NCI-H2227 (cell line): ENCODE measurements around the gene ADAMTS13.

Experiments used
- DNase-seq: peaks from one replicate; lab custom pipeline; 2025; ENCODE audit not compliant: unreplicated experiment; lab: John Stamatoyannopoulos, UW

The ADAMTS13 gene

DNA sequence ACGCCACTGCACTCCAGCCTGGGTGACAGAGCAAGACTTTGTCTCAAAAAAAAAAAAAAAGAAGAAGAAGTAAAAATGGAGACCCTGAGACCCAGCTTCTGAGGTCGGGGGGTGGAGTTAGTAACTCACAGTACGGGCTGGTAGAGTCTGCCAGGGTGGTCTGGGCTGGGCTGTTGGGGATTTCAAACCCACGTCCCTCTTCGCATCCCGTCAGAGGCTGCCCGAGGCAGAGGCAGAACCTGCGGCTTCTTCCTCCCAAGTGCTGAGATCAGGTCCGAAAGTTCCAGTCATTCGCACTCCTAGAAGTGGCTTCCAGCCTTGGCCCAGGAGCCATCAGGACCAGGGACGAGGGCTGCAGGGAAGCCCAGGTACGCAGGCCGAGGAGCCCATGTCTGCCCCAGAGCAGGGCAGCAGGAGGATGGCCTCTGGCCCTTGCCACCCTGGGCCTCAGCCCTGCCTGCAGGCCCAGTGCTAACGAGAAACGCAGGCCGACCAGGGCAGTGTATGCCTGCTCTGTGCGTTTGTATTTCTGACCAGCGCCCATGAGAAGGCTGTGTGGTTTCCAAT lies 66.6 kb downstream of the ADAMTS13 start:
- DNase-seq, result no peak

DNA sequence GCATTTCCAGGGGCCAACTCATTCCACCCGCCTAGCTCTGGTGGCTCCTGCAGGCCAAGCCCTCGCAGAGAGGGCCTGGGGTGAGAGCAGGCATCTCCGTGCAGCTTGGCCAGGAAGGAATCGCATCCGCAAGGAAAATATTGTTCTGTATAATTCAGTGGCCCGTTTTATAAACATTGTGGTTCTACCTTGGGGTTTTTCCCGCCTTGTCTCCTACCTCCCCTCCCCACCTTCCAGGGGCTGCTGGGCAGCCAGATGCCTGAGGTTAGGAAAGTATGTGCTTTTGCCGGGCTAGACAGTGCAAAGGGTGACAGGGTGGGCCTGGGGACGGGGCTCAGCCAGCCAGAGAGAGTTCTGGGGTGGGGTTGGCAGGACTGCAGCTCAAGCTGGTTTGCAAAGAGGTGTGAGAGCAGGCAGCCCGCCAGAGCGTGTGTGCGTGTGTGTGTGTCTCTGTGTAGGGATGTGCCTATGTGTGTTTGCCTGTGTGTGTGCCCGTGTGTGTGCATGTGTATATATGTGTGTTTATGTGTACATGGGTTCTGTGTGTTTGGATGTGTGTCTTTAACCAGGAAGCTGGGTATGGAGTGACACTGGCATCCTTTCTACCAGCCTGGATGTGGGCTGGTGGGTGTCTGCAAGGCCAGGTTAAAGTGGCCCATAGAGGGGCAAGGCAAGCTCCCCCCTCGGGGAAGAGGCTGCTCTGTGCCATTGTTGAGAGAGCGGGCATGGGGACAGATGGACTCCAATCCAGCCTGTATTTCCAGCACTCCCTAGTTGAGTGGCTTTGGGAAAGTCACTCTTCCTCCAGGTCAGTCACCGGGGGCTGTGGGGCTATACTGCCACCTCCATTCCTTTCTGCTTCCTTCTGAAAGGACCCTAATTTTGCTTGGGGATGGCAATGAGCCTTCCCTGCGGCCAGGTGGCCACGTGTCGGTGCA lies 67.4 kb downstream of the ADAMTS13 start:
- DNase-seq, result no peak

DNA sequence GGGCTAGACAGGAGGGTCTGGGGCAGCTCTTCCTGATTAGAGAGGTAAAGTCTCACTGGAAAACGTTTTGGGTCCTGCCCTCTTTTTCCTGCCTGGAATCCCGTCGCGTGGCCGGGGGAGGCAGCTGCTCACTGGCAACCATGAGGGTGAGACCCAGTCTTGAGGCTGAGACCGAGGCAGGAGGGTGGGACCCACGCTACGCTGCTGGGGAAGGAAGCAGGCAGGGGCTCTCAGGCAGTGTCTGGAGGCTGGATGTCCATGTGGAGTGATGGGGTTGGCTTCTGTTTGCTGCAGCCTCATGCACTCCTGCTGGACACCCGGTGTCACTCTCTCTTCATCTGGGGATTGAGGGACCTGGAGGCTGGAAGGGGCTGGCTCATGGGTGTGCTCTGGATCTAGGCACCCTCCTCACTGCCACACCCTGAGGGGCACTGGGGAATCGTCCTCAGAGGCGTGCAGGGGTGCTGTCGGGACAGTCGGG lies 68.1 kb downstream of the ADAMTS13 start:
- no peak for DNase-seq

DNA sequence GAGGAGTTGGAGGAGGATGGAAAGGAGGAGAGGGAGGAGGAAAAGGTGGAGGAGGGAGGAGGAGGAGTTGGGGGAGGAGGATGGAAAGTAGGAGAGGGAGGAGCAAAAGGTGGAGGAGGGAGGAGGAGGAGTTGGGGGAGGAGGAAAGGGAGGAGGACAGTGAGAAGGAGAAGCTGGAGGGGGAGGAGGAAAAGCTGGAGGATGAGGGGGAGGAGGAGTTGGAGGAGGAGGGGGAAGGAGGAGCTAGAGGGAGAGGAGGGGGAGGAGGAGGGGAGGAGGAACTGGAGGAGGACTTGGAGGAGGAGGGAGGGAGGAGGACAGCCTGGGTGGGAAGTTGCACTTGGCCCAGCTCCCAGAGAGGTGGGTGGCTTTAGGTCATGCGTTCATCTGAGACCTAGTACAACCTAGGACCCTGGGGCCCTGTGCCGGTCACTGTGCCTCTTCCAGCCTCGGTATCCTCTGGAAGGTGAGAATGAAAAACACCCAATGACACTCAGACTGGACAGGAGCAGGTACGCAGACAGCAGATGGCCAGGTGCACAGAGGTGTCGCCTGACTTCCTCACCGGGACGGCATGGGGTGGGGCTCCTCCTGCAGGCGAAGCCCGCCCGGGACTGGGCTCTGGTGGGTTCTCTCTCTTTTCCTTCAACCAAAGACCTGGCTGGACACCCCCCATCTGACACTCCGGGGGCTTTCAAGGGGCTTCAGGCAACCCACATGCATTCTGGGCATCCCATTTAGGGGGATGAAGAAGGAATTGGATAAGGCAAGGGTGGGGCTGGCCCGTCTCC lies 68.9 kb downstream of the ADAMTS13 start:
- DNase-seq, result no peak

DNA sequence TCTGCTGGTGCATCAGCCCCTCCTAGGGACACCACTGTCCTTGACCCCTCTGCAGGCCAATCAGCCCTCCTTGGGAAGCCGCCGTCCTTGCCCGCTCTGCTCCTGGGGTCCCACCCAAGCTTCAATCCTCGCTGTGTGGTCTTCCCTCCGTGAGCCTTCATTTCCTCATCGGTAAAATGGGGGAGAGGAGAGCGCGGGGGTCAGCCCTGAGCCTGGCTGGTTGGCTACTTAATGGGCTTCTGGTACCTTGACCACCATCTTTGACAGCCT lies 69.4 kb downstream of the ADAMTS13 start:
- DNase-seq, result no peak

DNA sequence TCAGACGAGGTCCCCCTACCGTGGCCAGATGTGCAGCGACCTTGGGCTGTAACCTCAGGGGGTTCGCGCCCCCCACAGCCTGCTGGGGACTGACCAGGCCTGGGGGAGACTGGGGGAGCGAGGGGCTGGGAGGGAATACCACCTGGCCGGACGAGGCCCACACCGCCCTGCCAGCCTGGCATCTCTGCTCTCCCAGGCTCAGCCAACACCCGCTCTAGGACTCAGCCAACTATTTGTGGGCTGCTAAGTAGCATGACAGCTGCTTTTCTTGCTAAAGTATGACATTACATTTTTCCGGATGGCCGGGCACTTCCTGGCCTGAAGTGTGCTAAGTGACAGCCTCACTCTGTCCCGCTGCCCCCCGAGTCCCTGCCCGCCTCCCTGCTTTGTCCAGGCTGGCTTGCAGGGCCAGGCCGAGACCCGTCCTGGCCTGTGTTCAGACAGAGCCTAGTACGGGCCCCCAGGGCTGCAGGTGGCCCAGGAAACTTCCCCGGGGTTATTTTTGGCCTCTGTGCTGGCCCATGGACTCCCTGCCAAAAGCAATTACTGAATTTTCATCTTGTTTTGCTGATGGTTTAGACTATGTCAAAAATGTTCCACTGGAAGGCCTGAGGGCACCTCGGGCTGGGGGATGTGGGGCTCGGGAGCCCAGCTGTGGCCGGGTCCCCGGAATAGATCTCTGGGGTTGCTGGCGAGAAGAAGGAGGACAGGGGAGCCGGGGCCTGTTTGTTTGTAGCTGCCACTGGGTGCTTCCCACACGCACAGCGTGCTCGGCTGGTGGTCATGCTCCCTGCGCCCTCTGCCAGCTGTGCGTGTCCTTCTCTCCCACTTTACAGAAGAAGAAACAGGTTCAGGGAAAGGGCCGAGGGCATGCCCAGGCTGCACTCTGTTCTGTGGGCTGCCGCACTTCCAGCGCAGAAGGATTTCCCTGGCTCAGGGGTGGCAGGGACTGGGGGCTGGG lies 70.2 kb downstream of the ADAMTS13 start:
- no peak for DNase-seq

DNA sequence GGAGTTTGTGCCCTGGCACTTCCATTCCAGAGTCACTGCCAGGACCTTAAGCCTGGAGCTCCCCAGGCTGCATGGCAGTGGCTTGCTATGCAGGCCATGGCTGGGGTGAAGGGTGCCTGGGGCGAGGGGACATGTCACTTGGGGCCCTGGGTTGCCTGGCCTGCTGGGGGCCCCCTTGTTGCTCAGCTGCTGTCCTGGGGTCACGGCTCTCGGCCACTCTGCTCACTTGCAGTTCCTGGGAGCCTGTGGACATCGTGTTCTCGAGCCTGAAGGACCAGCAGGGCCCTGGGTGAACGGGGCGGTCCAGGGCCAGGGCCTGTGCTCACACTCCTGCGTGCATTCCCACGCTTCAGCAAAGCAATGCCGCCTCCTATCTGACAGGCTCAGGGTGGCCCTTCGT lies 71.3 kb downstream of the ADAMTS13 start:
- no peak for DNase-seq

DNA sequence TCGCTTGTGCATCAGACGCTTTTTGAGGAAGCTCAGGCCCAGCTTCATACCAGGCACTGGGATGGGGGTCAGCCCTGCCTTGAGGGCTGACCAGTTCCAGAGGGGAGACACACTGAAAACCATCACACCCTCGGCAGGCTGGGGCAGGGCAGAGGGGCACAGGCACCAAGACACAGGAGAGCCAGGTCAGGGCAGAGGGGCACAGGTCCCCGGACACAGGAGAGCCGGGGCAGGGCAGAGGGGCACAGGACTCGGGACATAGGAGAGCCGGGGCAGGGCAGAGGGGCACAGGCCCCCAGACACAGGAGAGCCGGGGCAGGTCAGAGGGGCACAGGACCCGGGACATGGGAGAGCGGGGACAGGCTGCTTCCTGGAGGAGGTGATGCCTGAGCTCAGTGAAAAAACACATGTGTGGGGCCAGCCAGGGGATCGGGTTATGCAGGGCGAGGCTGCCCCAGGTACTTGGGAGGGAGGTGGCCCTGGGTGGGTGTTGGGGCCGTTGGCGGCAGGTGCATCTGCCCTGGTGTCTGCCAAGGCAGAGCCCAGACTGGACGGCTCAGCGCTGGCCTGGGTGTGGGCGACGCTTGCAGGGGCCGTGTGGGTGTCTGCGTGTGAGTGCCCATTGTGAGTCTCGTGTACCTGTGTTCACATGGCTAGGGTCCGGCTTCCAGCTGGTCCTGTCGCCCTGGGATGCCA lies 71.8 kb downstream of the ADAMTS13 start:
- DNase-seq, result no peak

DNA sequence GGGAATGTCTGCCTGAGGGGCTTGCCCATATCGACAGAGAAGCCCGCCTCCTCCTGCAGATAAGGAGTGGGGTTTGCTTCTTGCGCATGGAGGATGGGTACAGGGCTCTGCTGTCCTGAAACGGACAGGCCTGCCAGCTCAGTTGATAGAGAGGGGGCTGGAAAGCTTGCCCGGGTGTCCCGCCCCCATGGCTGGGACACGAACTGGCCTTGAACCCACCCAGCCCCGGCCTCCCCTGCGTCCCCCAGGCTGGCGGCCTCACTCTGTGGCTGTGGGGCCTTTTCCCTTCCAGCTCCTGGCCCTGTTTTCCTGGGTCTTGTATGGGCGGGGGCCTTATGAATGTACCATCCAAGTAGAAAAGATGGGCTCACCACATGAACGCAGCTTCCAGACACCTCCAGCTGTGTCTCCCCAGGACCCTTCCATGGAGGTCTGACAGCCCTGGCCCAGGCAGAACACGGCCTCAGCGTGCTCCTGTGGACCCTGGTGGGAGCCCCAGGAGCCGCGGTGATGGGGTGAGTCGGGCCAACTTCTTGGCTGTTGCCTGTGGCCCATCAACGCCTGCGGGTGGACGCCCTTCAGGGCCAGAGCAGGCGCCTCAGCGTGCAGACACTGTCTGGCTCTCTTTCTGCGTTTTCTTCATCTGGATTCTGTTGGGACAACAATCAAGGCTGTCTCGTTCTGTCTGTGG lies 72.6 kb downstream of the ADAMTS13 start:
- no peak for DNase-seq

DNA sequence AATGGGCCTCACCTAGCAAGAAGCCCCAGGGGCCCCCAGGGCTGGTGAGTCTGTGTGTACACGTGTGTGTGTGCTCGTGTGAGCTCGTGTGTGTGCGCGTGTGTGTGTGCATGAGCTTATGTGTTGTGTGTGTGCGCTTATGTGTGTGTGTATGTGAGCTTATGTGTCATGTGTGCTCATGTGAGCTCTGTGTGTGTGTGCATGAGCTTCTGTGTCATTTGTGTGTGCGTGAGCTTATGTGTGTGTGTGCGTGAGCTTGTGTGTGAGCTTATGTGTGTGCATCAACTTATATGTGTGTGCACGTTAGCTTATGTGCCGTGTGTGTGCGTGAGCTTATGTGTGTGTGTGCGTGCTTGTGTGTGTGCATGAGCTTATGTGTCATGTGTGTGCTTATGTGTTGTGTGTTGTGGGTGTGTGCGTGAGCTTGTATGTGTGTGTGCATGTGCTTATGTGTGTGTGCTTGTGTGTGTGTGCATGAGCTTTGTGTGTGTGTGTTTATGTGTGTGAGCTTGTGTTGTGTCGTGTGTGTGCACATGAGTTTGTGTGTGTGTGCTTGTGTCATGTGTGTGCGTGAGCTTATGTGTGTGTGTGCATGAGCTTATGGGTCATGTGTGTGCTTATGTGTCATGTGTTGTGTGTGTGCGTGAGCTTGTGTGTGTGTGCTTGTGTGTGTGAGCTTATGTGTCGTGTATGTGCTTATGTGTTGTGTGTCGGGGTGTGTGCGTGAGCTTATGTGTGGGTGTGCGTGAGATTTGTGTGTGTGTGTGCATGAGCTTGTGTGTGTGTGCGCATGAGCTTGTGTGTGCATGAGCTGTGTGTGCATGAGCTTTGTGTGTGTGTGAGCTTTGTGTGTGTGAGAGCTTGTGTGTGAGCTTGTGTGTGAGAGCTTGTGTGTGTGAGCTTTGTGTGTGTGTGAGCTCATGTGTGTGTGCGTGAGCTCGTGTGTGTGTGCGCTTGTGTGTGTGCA lies 73.4 kb downstream of the ADAMTS13 start:
- DNase-seq, result no peak

DNA sequence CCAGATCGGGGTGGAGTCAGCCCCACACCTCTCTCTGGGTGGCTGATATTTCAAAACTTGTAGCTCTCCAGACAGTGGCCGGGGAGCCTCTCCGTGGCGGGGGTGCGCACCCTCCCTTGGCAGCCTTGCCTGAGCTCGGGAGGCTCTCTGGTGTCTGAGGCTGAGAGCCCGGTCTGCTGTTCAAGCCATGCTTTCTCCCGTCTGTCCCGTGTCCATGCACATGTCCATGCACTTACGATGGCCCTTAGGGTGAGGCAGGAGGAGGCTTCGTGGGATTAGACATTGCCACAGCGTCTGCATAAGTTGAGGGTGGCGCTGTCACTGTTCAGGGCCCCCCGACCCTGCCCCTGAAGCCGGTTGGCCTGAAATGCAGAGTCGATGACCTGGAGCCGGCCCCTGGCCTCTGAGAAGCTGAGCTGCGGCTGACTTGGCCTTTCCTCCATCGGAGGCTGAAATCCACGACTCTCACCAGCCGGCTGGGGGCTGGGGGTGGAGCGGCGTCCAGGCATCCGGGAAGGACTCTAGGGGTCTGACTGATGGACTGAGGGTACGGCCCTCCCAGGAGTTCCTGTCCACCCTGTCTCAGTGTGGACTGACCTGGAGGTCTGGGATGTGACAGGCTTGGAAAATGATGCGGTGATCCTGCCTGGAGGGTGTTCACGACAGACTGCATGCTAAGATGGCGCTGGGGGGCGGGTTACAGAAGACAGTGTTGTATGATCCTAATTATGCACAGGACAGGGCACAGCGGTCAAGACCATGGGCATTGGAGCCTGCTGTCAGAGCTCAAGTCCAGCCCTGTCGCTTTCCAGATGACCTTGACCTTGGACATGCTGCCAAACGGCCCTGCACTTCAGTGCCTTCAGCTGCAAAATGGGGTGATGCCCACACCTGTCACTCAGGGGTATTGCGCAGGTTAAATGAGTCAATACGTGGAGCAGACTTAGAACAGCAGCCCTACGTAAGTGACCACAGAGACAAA lies 75.0 kb downstream of the ADAMTS13 start:
- DNase-seq, result no peak

DNA sequence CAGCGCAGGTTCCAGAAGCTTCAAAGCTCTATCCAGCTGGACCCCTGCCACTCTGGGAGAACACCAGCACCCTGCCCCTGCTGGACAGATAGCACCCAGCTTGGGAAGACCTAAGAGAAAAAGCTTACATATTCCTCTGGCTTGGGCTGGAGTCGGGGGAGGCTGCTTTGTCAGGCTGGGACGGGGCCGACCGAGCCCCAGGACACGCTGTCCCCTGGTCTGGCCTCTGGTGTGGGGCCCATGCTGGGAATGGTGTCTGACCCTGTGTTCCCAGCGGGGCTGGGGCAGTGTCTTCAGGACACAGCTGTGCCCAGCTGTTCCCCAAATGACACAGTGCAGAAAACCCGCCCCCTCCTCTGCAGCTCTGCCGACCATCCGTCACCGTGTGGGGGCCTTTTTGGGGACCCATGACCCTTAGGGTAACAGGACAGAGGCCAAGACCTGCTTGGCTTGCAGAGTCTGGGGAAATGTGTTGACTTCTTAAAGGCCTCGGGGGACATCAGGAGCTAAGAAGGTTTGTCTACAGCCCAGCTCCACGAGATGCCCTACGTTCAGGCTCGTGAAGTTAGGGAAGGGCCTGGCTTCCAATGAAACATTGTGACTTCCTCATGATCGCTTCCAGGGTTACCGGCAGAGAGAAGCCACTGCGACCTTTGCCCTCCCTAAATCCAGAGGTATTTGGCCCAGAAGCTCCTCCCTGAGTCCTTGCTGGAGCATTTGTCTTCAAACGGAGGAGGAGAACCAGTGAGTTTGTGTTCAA lies 77.1 kb downstream of the ADAMTS13 start:
- DNase-seq, result no peak

DNA sequence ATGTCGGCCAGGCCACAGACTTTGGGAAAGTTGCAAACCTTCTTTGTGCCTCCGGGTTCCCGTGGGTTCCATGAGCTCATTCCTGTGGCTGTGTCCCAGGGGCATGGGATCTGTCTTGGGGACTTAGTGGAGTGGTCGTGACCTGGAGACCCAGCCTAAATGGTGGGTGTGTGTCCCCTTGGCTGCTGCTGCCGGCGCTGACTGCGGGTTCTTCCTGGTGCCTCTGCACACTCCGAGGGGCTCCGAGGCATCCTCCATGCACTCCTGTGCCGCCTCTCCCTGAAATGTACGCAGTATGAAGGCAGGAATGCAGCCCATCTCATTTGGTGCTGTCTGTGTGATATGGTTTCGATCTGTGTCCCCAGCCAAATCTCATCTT lies 77.7 kb downstream of the ADAMTS13 start:
- DNase-seq, result no peak

DNA sequence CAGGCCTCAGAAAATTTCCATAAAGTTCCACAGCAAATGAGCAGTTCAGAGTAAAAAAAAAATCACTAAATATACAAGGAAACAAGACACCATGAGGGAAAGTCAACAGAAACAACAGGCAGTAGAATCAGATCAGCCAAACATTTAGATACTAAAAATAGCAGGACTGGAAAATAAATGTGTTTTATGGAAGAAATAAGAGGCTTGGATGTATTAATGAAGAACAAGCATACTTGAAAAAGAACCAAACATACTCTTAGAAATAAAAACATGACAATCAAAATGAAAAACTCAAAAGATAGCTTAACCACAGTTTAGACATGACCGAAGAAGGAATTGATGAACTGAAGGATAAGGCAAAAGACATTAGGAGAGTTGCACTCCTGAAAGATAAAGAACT lies 79.9 kb downstream of the ADAMTS13 start:
- DNase-seq, result no peak

DNA sequence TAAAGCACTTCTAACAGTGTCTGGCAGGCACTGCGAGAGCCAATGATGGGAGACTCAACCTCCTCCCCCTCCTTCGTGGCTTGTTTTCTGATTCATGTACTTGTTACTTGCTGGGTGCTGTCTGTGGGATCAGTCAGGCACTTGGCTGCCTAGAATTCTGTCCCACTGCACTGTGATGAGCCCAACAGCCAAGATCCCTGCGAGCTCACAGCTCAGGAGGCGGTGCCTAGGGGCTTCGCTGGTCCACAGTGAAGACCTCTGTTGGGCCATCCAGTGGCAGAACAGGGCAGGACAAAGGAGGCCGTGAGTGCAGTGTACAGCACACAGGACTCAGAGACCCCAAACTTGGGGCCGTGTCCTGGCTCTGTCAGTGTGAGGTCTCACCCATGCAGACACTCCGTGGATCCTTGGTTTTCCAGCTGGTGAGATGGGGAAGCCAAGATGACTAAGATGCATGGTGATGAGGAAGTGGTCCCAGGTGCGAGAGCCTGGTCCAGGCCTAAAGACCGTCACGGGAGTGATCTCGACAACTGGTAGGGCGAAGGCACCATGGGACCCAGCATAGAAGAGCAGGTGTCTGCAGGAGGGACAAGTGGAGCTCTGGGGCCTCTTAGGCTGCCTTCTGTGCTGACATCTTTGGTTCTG lies 83.1 kb downstream of the ADAMTS13 start:
- no peak for DNase-seq
